Putamen (tissue), 1 donor: ENCODE data around the gene TMC5.
"Not testable (repeated sequence)": the region's sequence is repeated elsewhere in the genome, so short reads cannot be mapped to it uniquely, and the experiment has no call there.

ENCODE experiments used
- DNase-seq: peaks from one replicate; pipeline ENCODE4 v3.0.0-alpha.2; 2016; ENCODE audit warnings: low spot score

Gene TMC5

GRCh38 chr16:19540241-19540970 lies 122.7 kb downstream of the TMC5 start:
- no peak for DNase-seq

- no peak for DNase-seq
Observed at GRCh38 chr16:19542138-19542821, 124.6 kb downstream of the TMC5 start.

DNA sequence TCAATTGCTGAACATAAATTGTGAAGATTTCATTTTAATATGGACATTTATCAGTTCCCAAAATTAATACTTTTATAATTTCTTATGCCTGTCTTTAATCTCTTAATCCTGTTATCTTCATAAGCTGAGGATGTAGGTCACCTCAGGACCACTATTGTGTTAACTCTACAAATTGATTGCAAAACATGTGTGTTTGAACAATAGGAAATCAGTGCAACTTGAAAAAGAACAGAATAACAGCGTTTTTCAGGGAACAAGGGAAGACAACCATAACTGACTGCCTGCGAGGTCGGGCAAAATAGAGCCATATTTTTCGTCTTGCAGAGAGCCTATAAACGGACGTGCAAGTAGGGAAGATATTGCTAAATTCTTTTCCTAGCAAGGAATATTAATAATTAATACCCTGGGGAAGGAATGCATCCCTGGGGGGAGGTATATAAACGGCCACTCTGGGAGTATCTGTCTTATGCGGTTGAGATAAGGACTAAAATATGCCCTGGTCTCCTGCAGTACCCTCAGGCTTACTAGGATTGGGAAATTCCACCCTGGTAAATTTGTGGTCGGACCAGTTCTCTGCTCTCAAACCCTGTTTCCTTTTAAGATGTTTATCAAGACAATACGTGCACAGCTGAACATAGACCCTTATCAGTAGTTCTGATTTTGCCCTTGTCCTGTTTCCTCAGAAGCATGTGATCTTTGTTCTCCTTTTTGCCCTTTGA lies 125.8 kb downstream of the TMC5 start:
- not testable (repeated sequence) for DNase-seq

- DNase-seq = no peak
Observed at GRCh38 chr16:19548144-19548543, 130.5 kb downstream of the TMC5 start.
